Progenitor cell of endocrine pancreas (in vitro differentiated cells): Measurements from ENCODE around the gene ANO4. TPM values are rescaled to one million over a fixed set of nuclear protein-coding genes. Genes with fewer than 3 reads are reported as not detected.

Experiments used
- DNase-seq: peaks from one replicate; pipeline ENCODE4 v3.0.0; 2021; ENCODE audit warnings: low spot score; ENCODE audit not compliant: unreplicated experiment
- H3K27ac Mint-ChIP-seq: 2 replicates; pipeline ENCODE4 v1.8.0; 2021; ENCODE audit warnings: mild to moderate bottlenecking, moderate library complexity, mixed read lengths
- H3K27me3 Mint-ChIP-seq: 2 replicates; pipeline ENCODE4 v1.8.0; 2021; ENCODE audit warnings: mixed read lengths
- H3K36me3 Mint-ChIP-seq: 2 replicates; pipeline ENCODE4 v1.8.0; 2022; ENCODE audit warnings: mixed read lengths; ENCODE audit not compliant: insufficient read depth
- H3K4me1 Mint-ChIP-seq: 2 replicates; pipeline ENCODE4 v1.8.0; 2021; ENCODE audit warnings: low read depth, mixed read lengths
- H3K4me3 Mint-ChIP-seq: 2 replicates; pipeline ENCODE4 v1.8.0; 2021; ENCODE audit warnings: low read depth, mild to moderate bottlenecking, moderate library complexity, mixed read lengths
- H3K9me3 Mint-ChIP-seq: 2 replicates; pipeline ENCODE4 v1.8.0; 2021; ENCODE audit warnings: low read depth, mixed read lengths
- total RNA-seq: library from RNA; stranded (reverse); gene quantifications from 2 replicates; pipeline ENCODE4 v1.2.1, GENCODE V29; 2021
- TF ChIP-seq, protein P1 (sequence below): fragments of 200-600 bp; sonication (generic); IDR thresholded peaks from one replicate; pipeline ENCODE4 v1.5.0; 2021; ENCODE audit warnings: antibody characterized with exemption, mild to moderate bottlenecking; ENCODE audit not compliant: unreplicated experiment

The ANO4 gene
- total RNA-seq, 1 donor from 2014 or later = 0.38 TPM

- Mint-ChIP-seq H3K4me1 (peaks cover 18% of the 10 kb centered on the region), H3K9me3 (no peaks in the 10 kb centered on the region)
Measured at GRCh38 chr12:101097829-101098580, 303.4 kb downstream of the ANO4 start.

DNA sequence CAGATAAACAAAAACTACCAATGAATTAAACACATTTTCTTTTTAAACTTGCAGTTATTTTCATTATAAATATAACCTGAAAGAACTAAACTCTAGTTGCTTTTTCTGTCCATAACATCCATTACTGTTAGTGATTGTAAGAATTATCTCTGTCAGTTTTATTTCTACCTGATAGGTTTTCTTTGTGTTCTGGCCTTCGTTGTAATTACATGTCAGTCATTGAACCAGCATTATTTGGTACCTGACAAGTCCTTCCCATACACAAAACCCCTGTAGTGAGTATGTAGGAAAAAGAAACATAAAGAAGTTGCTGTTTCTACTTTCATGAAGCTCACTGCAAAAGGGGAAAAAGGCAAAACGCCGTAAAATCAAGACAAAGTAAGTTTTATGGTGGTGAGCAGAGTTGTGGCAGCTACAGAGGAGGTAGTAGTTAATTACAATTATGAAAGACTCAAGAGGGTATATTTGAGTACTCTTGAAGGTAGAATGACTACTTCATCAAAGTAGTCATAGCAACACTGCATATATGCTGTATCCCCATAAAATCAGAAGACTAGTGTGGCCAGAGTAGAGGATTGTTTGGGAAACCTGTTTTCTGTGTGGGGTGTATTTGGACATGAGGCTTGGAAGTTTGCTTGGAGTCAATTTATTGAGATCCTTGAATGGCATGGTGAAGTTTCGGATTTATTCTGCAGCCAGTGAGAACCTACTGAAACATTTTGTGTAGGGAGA lies 312.6 kb downstream of the ANO4 start:
- H3K4me1 Mint-ChIP-seq = peaks cover 2% of the 10 kb centered on the region
- no peaks in the 10 kb centered on the region for H3K27me3 Mint-ChIP-seq
- H3K36me3 Mint-ChIP-seq = no peaks in the 10 kb centered on the region
- no peak overlapping the region for H3K4me3 Mint-ChIP-seq
- no peak overlapping the region for H3K27ac Mint-ChIP-seq
- TF ChIP-seq, protein P1, sequence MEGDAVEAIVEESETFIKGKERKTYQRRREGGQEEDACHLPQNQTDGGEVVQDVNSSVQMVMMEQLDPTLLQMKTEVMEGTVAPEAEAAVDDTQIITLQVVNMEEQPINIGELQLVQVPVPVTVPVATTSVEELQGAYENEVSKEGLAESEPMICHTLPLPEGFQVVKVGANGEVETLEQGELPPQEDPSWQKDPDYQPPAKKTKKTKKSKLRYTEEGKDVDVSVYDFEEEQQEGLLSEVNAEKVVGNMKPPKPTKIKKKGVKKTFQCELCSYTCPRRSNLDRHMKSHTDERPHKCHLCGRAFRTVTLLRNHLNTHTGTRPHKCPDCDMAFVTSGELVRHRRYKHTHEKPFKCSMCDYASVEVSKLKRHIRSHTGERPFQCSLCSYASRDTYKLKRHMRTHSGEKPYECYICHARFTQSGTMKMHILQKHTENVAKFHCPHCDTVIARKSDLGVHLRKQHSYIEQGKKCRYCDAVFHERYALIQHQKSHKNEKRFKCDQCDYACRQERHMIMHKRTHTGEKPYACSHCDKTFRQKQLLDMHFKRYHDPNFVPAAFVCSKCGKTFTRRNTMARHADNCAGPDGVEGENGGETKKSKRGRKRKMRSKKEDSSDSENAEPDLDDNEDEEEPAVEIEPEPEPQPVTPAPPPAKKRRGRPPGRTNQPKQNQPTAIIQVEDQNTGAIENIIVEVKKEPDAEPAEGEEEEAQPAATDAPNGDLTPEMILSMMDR = no peak
- peaks cover 8% of the 10 kb centered on the region for H3K9me3 Mint-ChIP-seq
- DNase-seq = no peak

More at GRCh38 chr12:101097829-101098580, 303.4 kb downstream of the ANO4 start:
- no peak for DNase-seq
- no peaks in the 10 kb centered on the region for H3K27me3 Mint-ChIP-seq
- TF ChIP-seq, protein P1 = no peak
- no peak overlapping the region for H3K4me3 Mint-ChIP-seq
- no peaks in the 10 kb centered on the region for H3K36me3 Mint-ChIP-seq
- no peak overlapping the region for H3K27ac Mint-ChIP-seq

GRCh38 chr12:101108130-101108529 lies 313.6 kb downstream of the ANO4 start:
- peaks cover 2% of the 10 kb centered on the region for H3K4me1 Mint-ChIP-seq
- TF ChIP-seq, protein P1 = no peak
- DNase-seq = no peak
- H3K4me3 Mint-ChIP-seq = no peak overlapping the region
- H3K36me3 Mint-ChIP-seq = no peaks in the 10 kb centered on the region
- peaks cover 8% of the 10 kb centered on the region for H3K9me3 Mint-ChIP-seq
- no peaks in the 10 kb centered on the region for H3K27me3 Mint-ChIP-seq
- H3K27ac Mint-ChIP-seq = no peak overlapping the region

GRCh38 chr12:101110866-101111265 lies 316.3 kb downstream of the ANO4 start:
- H3K27ac Mint-ChIP-seq = no peak overlapping the region
- TF ChIP-seq, protein P1 = no peak

DNA sequence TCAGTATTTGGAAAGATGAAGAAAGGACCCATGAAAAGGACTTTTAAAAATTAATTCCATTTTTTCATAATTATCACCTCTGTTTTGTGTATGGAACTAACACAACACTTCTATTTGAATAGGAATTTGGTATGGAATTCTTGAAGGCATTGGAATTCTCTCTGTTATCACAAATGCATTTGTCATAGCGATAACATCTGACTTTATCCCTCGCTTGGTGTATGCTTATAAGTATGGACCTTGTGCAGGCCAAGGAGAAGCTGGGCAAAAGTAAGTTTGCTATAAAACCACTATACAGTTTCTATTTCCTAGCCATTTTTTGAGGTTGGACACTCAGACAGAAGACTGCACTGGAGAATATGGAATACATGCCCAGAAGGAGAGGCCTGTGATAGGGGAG lies 316.9 kb downstream of the ANO4 start:
- Mint-ChIP-seq H3K27ac (no peak overlapping the region), H3K4me1 (peaks cover 2% of the 10 kb centered on the region), H3K27me3 (no peaks in the 10 kb centered on the region), H3K9me3 (no peaks in the 10 kb centered on the region), H3K36me3 (no peaks in the 10 kb centered on the region), H3K4me3 (no peak overlapping the region)
- TF ChIP-seq, protein P1 = no peak
- no peak for DNase-seq

More at GRCh38 chr12:101110866-101111265, 316.3 kb downstream of the ANO4 start:
- no peaks in the 10 kb centered on the region for H3K9me3 Mint-ChIP-seq
- H3K27me3 Mint-ChIP-seq = no peaks in the 10 kb centered on the region
- H3K36me3 Mint-ChIP-seq = no peaks in the 10 kb centered on the region
- H3K4me3 Mint-ChIP-seq = no peak overlapping the region
- peaks cover 2% of the 10 kb centered on the region for H3K4me1 Mint-ChIP-seq
- no peak for DNase-seq
